HT1080 (cell line): ENCODE measurements around the gene WDR75. TPM values are rescaled to one million over a fixed set of nuclear protein-coding genes. Genes with fewer than 3 reads are reported as not detected.
"Not testable (repeated sequence)": the region's sequence is repeated elsewhere in the genome, so short reads cannot be mapped to it uniquely, and the experiment has no call there.

Experiments
- DNase-seq: peaks from one replicate; pipeline ENCODE4 v3.0.0-alpha.2; 2015; ENCODE audit warnings: low read depth
- total RNA-seq: library from RNA; depleted of rRNA; stranded (reverse); fragments of >200 nt; shearing (Covaris generic); gene quantifications from 2 replicates; pipeline ENCODE4 v1.2.3, GENCODE V29; 2014

WDR75 gene
- total RNA-seq, 1 experiment from 2014 or later, result 99.1 TPM

GRCh38 chr2:189440644-189440946, 679 bp upstream of the WDR75 start:
- DNase-seq, result no peak

DNA sequence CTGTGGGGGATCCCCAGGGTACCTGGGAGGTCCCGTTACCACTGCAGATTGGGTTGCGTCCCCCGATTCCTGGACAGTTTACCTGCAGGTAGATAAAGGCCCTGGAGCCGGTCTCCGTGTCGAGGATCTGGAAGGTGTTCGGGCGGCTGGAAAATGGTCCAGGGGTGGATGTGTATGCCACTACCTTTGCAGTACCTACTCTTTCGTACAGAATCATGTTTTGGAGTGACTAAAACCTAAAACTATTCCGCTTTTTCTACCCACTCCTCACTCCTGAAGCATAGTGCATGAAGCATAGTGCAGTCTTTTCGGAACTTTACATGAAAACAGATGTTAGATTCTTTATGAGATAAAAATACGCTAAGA, 418 bp downstream of the WDR75 start:
- DNase-seq, result no peak

DNA sequence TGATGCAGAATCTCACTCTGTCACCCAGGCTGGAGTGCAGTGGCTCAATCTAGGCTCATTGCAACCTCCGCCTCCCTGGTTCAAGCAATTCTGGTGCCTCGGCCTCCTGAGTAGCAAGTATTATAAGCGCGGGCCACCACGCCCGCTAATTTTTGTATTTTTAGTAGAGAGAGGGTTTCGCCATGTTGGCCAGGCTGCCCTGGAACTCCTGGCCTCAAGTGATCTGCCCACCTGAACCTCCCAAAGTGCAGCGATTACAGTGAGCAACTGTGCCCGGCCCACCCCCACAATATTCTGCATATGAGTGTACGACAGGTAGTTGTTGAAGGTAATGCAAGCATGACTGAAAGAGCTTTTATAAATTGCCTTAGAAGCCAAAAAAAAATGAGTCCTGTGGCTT, 1.2 kb downstream of the WDR75 start:
- DNase-seq, result no peak

DNA sequence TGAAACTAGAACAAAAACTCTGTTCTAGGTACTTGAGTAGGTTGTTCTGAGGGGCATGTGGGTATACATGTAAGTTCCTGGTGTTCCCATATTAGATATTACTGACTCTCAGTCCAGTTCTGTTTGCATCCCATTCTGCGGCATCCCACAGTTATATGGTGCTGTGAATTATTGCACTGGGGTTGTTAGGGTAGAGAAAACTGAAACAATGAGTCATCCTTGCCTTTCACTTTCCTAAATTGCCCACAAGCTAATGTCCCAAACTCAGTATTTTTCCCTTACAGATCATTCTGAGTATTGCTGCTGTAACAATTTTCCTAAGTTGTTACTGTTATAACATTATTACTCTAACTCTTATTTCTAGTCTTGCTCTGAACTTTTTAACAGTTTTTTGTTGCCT, 3.0 kb downstream of the WDR75 start:
- peak; percentile 27 for DNase-seq

DNA sequence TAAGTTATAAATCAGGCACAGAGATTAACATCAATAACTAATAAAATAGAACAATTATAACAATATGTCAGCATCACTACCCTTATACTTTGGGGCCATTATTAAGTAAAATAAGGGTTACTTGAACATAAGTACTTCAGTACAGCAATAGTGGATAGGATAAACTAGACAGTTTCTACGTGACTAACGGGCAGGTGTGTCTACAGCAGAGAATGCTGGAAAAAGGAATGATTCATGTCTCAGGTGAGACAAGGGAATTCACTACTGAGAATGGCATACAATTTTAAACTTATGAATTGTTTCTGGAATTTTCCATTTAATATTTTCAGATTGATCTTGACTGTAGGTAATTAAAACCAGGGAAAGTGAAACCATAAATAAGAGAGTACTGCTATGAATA, 5.5 kb downstream of the WDR75 start:
- DNase-seq, result no peak

GRCh38 chr2:189454009-189454408, 12.7 kb downstream of the WDR75 start:
- DNase-seq, result no peak

GRCh38 chr2:189465076-189465475, 23.8 kb downstream of the WDR75 start:
- no peak for DNase-seq

DNA sequence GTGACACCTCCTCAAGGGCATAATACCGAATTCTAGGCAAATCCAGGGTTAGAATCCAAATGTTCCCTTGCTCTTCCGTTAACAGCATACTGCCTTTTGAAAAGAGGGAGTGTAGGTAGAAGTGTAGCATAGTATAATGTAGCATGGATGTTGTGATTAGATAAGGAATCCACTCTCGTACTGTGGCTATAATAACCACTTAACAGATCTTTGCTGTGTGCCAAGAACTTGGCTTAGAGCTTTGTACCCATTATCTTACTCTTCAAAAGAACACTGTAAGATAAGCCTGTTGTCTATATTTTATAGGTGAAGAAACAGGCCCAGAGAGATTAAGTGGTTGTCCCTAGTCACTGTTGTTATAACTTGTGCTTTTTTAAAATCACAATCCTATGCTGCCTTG, 24.2 kb downstream of the WDR75 start:
- no peak for DNase-seq

- DNase-seq, result no peak
Measured at GRCh38 chr2:189466046-189466445, 24.8 kb downstream of the WDR75 start.

GRCh38 chr2:189466656-189467055, 25.4 kb downstream of the WDR75 start:
- DNase-seq, result no peak

GRCh38 chr2:189467160-189467559, 25.9 kb downstream of the WDR75 start:
- no peak for DNase-seq

DNA sequence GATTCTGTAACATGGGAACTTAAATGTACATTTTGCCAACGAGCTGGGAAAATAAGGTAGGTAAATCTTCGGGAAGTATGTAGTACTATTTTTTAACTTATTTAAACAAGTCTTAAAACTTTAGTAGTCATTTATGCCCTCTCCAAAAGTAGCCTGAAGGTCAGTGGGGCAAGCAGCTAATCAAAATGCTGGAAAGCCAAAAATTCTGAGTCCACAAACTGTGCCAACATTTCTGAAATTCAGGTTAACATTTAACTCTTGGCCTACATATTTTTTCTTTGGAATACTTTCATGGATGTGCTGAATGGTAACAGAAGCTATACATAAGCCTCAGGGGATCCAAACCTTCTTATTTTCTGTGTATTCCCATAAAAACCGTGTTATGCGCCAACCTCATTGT, 26.3 kb downstream of the WDR75 start:
- DNase-seq, result no peak

GRCh38 chr2:189474526-189474925, 33.3 kb downstream of the WDR75 start:
- DNase-seq, result no peak

DNA sequence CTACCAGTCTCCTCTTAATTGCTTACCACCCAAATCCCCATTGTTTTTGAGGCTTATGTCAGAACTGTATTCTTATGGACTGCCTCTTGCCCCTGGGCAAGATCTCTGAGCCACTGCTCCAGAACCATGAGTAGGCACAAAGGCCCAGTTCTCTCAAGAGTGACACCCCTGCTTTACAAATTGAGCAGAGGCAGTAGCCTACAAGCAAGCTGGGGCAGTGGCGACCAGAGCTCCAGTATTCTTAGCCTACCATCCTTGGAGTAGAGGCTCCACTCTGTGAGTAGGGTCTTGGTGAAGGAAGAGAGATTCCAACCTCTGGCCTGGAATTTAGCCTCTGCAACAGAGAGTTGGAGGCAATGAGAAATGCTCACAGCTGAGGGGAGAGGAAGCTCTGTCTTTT, 36.5 kb downstream of the WDR75 start:
- no peak for DNase-seq

- not testable (repeated sequence) for DNase-seq
Measured at GRCh38 chr2:189478289-189478688, 37.0 kb downstream of the WDR75 start.

DNA sequence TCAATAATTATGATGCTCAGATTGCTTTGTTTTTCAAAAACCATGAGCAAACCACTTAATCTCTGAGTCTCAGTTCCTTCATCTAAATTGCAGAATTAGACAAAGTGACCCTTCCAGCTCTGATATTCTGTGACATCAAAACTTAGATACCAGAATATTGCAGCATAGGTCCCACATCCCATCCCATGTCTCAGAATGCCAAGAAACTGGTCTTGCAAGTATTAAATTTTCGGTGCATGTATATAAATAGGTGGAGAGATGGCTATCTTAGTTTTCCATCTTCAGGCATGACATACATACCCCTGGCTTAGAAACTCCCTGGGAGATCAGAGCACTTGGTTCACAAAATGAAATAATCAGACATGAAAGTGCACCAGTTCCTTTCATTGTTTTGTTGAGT, 39.8 kb downstream of the WDR75 start:
- no peak for DNase-seq

GRCh38 chr2:189483571-189483970, 42.3 kb downstream of the WDR75 start:
- DNase-seq, result no peak

DNA sequence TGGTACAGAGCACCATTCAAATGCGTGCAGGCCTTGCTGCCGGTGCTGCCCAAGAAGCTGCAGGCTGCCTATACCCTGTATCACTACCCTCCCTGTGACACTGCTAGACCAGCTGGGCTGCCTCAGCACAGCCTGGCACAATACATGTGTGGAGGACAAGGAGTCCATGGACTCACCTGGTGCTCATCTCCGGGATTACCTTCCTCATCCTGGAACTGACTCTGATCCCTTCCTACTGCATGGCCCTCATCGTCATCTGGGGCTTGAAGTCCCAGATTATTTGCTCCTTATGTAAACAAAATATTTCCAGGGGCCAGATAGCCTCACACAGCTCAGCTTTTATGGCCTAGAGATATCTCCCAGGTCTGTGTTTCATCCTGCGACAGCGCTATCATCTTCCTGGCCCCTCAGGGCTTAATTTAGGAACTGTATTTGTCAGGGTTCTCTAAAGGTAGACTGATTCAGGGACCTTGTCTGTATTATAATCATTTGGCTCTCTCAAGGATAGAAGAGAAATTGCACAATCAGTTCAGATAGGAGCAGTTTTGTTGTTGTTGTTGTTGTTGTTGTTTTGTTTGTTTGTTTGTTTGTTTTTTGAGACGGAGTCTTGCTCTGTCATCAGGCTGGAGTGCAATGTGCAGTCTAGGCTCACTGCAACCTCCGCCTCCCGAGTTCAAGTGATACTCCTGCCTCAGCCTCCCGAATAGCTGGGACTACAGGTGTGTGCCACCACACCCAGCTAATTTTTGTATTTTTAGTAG, 42.9 kb downstream of the WDR75 start:
- DNase-seq, result no peak

- DNase-seq, result no peak
Measured at GRCh38 chr2:189485146-189485545, 43.9 kb downstream of the WDR75 start.

GRCh38 chr2:189486237-189486770, 45.0 kb downstream of the WDR75 start:
- DNase-seq, result no peak

- no peak for DNase-seq
Measured at GRCh38 chr2:189487283-189488007, 46.2 kb downstream of the WDR75 start.

- no peak for DNase-seq
Measured at GRCh38 chr2:189488008-189488310, 46.7 kb downstream of the WDR75 start.

GRCh38 chr2:189492451-189492850, 51.2 kb downstream of the WDR75 start:
- DNase-seq, result peak; percentile 19
